Body of pancreas (tissue), 4 donors: Measurements from ENCODE around the gene RDH5.
A peak's percentile ranks its signal among the peaks of the same experiment; 100 is the strongest.

Source experiments
- CTCF ChIP-seq, 7 experiments: fragments of 450-650 bp in 4 of 7; fragments of 200-600 bp in 3 of 7; sonication (generic) in 3 of 7; IDR thresholded peaks; one replicate each; pipeline ENCODE4 v1.5.1; 2016 to 2019; ENCODE audit warnings: antibody characterized with exemption in 7 of 7
- POLR2A ChIP-seq, 3 donors: fragments of 450-650 bp; IDR thresholded peaks; one replicate each; pipeline ENCODE4 v1.6.1; 2016; ENCODE audit warnings: antibody characterized with exemption in 3 of 3, mild to moderate bottlenecking in 2 of 3

GRCh38 chr12:55681142-55682077 lies 38.8 kb upstream of the RDH5 start:
- peak; percentile 39 to 70 (median 52) for TF ChIP-seq CTCF (IDR thresholded peaks at IDR 0.05)
- TF ChIP-seq POLR2A (IDR thresholded peaks at IDR 0.05): peak; percentile 29 to 56 (median 53)
